GM19452 (cell line): ENCODE measurements around the gene SRRM5.
"Not testable (repeated sequence)": the region's sequence is repeated elsewhere in the genome, so short reads cannot be mapped to it uniquely, and the experiment has no call there.

Source experiments
- ATAC-seq: cut with Tn5 transposase; IDR thresholded peaks from one replicate; pipeline ENCODE4 v1.9.1; 2021; ENCODE audit not compliant: unreplicated experiment

The SRRM5 gene

DNA sequence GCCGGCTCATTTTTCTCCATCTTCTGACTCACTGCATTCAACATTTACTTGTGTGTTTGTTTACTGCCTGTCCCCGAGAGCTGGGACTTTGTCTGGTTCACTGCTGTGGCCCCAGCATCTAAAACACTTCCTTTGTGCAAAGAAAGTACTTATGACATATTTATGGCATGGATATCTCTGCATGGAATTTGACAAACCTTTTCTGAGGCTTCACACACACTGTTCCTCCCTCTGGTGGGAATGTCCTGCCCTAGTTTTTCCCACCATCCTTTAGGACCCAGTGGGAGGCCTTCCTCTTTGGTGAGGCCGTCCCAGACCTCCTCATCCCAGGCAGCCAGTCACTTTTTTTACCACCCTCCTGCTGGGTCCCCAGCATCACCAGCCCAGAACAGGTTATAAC, 1.4 kb upstream of the SRRM5 start:
- no peak for ATAC-seq

DNA sequence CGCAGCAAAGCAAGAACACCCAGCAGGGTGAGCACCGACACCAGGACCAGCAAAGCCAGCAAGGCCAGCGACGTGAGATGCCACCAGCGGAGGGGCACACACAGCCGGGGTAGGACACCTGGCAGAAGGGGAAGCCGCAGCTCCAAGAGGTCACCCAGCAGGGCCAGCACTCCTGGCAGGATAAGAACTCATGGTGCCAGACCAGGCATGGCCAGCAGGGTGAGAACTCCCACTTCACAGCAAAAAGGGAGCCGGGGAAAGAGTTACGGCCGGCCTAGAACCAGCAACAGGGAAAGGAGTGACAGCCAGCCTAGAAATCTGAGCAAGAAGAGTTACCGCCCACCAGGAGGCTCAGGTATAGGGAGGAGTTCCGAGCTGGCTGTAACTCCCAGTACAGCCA, 486 bp downstream of the SRRM5 start:
- no peak for ATAC-seq

DNA sequence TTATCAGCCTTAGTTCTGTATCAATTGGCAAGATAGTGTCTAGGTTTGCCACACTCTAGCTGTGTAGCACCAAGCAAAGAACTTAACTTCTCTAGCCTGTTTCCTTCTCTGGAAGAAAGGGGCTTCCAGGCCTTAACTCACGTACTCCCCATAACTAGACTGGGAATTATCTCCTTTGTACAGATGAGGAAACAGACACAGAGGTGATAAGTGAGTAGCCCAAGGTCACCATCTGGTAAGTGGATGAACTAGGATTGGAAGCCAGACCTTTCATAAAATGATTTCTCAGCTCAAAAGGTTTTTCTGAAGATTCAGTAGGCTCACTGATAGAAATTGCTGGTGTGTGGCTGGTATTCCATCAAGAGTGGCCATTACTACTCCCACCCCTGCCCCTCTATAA, 4.4 kb downstream of the SRRM5 start:
- no peak for ATAC-seq

DNA sequence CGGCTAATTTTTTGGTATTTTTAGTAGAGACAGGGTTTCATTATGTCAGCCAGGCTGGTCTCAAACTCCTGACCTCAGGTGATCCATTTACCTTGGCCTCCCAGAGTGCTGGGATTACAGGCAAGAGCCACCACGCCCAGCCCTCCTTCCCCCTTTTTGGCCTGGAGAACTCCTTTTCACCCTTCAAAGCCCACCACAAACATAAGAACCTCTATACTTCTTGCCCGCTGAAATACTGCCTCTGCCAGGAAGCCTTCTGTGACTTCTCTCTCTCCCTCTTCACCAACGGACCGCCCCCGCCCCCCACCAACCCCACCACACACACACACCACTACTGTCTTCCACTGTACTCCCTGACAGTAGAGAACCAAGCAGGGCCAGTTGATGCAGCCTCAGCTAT, 5.1 kb downstream of the SRRM5 start:
- ATAC-seq: no peak

DNA sequence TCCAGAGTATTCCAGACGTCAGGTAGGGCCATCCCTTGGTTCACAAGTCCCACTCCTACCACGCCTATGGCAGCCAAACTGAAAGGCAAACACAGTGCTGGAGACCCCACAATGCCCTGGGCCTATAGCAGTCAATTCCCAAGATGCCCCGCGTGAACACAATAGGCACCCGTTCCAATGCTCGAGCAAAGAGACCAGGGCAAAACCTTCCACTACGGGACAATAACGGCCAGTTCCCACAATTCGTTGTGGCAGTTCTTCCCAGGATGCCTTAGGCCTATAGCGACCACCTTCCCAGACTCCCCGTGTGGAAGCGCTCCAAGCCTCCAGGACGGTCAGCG, 7.0 kb downstream of the SRRM5 start:
- peak; percentile 27 for ATAC-seq

DNA sequence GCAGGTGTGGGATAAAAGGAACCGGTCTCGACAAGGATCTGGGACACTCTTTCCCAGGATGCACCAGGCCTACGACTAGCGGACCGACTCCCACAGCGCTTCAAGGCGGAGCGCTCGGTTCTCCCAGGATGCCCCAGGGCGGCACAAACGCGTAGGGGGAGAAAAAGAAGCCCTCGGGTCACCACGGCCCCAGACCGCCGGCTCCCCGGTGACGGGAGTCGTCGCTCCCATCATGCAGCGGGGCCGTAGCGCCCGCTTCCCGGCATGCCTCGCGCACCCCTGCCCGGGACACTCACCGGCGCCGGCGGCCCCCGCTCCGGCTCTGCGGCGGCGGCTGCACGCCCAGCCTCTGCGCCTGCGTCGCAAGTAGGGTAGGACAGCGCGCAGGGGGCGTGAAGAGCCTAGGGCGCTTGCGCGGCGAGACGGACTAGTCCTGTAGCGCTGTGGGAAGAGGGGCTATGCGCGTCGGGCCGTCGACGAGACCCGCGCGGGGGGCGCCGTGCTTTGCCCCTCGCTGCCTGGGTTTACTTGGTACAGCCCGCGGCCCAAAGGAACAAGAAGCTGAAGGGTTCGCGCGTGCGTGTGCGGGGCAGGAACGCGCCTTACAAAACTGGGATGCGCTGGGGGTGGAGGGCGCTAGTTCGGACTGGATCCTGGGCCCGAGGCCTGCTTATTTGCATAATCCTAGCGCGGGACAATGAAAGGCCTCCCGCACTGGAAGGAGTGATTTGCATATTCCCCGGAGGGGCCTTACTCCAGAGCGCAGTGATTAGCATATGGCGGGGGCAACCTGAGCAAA, 7.6 kb downstream of the SRRM5 start, which contains the start of gene ZNF428:
Gene ZNF428, minus strand, starts transcription at position 368 of the 799 bp plus-strand sequence. CDS start 5,325 bp downstream, outside the sequence.
- ATAC-seq: peak; percentile 85

DNA sequence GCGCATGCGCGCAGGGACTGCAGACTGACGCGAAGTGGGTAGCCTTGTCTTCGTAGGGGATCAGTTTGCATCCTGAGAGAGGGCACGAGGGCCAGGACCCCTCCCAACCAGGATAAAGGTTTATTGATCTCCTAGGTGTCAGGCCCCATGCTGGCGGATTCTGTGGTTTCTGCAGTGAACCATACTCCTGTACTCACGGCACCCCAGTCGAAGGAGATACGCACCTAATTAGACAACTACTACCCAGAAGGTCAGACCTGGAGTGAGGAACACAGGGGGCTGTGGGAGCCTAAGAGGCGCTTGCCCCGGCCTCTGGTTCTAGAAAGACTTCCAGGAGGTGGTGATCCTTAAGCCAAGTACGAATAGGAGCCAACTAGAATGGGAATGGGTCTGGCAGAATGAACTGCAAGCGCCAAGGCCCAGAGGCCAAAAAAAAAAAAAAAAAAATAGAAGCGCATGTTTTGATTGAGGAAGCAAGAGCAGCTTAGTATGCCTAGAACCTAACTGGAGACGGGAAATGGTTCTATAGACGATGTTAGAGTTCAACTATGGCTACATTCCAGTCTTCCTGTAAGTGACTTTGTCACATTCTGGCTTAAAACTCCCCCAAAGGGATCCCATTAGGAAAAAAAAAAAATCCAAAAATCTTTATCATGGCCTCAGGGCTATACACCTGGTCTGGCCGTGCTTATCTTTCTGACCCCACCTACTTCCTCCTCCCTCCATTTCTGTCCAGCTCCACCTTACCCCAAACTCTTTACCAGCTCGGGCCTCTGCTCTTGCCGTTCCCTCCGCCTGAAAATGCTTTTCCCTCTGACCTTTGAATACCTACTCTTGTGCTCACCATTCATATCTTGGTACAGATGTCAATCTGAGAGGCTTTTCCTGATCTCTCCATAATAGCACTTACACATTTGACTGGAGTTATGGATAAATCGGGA, 8.4 kb downstream of the SRRM5 start:
- ATAC-seq: no peak

DNA sequence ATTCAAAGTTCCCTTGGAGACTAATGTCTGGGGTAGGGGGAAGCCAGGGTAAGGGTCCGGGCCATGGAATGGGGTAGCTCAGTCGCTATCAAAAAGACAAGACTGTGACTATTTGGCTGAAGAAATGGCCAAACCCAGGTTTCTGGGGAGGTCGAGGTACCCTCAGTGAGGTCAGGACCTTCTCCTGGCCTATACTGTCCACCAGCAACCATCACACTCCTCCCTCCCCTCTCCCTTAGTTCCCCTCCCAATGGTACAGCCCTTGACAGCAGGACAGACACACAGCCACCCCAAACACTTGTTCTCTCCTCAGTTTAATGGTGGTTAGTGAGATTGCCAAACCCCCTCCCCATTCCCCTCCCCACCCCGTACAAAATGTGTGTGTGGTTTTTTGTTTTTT, 10.2 kb downstream of the SRRM5 start:
- no peak for ATAC-seq

DNA sequence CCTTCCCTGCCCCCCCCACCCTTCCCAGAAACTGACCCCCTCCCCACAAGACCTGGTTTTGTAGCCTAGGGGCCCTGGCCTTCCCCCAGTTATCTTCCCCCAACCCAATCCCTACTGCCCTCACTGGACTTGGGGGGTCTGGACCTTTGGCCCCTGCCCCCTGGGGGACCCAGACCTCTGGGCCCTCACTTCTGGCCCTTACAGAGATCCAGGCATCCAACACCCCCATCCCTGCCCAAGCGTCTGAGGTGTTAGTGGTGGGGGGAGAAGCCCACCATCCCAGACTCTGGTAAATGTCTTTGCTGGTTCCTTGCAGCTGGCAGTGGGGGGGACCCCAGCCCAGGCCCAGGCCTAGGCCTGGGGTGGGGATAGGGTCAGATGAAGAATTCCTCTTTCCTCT, 11.1 kb downstream of the SRRM5 start:
- ATAC-seq: no peak

DNA sequence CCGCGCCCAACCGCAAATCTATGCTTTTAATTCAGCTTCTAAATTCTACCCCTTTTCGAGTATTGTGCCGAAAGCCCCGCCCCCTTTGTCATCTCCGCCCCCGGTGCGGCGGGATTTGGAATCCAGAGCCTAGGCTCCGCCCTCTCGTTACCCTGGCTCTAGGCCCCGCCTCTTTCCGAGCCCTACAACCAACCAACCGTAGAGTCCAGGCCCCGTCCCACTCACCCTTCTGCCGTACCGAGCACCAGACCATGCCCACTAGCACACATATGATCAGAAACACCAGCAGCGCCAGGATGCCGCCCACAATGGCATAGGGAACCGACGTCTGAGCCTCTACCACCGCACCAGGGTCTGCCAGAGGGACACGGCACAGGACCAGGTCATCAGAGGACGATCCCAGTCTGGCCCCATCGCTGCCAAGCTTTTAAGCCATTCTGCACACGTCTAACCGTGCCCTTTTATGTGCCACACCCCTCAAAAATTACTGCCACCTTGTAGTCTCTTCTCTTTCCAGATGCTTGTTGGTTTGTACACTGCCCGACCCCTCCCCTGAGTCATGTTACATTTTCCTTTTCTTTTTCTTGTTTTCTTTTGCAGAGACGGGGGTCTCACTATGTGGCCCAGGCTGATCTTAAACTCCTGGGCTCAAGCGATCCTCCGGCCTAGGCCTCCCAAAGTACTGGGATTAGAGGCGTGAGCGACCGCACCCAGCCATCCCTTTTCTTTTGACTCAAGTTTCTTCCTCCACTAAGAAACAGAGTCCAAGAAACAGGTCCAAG, 12.2 kb downstream of the SRRM5 start:
- ATAC-seq: no peak

DNA sequence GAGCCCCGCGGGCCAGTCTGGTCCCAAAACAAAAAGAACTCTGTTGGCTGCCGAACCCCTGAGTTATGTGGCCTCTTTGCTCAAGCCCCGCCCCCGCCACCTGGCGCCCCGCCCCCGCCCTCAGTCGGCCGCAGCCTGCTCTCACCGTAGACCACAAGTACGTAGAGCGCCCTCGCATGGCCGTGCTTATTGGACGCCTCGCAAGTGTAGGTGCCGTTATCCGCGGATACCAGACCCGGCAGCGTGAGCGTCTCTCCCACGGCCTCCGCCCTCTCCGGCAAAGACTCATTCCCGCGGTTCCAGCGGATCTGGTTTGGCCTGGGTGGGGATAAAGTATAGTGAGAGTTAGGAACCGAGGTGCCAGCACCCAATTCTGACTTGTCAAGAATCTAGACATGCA, 13.0 kb downstream of the SRRM5 start:
- no peak for ATAC-seq

DNA sequence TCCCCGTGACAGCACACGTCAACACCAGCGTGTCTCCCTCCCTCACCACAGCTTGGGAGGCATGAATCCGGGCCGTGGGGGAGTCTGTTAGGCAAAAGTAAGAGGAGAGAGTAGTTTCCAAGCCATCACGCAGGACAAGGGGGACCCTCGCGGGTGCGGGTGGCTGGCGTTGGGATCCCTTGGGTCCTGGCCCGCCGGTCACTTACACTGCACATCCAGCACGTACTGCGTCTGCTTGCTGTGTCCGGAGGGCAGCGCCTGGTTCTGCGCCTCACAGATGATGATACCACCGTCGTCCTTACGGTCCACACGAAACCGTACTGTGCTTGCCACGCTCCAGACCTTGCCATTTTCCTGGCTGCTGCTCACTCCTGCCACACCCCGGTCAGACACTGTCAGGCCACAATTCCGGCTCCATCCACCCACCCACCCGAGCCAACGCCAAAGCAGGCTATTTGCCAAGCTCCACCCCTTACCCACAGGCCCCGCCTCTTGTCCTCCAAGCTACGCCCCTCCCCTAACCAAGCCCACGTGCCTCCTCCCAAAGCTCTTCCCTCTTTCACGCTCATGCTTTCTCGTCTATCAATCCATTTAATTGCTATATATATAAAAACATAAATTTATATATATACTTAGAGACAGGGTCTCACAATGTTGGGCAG, 14.2 kb downstream of the SRRM5 start:
- ATAC-seq: no peak

DNA sequence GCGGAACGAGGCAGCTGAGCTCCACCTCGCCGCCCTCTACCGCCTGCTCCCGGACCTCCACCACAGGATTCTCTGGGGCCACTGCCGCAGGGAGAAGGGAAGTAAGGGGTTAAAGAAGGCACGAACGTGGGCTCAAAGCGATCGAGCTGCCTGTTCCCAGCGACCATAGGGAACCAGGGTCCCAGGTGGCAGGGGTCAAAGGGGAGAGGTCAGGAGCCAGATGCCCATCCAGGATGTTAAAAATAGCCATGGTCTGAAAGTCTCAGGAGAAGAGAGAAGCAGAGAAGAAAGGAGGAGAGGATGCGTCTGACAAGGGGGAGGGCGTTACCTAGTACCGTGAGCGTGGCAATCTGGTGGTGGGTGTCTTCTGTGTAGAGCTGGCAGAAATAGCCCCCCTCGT, 14.9 kb downstream of the SRRM5 start:
- no peak for ATAC-seq

DNA sequence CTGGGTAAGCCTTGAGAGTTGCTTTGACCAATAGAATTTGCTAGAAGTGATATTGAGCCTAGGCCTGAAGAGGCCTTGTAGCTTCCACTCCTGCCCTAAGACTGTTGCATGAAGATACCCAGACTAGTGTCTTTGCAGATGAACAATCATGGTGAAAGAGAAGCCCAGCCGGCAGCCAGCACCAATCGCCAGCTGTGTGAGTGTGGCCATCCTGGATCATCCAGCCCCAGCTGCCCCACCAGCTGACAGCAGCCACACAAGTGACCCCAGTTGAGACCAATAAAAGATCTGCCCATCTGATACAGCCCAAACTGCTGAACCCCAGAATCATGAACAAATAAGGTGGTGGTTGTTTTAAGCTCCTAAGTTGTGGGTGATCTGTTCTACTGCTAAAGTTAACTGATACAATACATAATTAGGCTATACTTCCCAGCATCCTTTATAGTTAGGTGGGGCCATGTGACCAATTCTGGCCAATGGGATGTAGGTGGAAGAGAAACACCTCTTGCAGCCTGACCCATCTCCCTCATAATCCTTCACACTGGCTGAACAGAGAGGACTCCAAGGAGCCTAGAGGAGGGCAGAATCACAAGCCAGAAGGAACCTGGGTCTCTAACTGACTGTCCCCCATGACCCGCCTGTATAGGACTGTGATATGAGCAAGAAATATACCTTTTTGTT, 16.9 kb downstream of the SRRM5 start:
- ATAC-seq: no peak

DNA sequence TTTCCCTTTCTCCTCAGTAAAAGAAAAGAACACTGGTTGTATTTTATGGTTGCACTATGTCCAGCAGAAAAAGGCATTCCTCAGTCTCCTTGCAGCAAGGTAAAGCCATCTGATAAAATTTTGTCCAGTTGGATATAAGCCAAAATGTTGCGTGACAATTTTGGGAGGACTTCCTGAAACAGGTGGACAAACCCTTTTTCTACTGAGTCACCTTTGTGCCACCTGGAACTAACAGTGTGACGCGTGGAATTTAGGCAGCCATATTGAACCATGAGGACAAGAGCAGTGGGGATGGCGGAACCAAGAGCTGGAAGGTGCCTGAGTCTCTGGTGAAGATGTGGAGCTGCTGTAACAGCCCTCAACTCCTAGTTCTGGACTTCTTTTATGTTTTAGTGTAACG, 19.6 kb downstream of the SRRM5 start:
- ATAC-seq: no peak

DNA sequence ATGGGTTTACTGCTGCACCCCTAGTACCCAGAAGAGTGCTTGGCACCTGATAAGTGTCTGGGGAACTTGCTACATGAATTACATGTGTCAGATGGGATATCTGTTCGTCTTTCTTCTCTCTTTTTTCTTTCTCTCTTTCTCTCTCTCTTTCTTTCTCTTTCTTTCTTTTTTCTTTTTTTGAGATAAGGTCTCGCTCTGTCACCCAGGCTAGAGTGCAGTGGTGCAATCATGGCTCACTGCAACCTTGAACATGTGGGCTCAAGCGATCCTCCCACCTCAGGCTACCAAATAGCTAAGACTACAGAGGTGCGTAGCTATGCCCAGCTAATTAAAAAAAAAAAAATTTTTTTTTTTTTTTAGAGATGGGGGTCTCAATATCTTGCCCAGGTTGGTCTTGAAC, 21.6 kb downstream of the SRRM5 start:
- ATAC-seq: no peak

DNA sequence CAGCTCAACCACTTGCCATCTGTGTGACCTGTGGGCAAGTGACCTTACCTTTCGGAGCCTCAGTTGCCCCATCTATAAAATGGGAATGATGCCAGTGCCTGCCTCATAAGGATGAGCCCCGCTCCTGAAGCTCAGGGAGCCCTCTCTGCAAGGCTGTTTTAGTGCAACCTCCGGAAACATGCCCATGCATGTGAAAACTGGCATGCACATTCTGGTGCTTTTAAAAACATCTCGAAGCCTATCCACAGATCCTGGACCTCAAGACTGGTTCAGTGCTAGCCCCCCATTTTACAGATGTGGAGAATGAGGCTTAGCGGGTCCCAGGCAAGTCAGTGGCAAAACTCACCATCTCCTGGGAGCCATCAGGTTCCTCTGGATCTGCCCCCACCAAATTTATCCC, 22.2 kb downstream of the SRRM5 start:
- no peak for ATAC-seq

DNA sequence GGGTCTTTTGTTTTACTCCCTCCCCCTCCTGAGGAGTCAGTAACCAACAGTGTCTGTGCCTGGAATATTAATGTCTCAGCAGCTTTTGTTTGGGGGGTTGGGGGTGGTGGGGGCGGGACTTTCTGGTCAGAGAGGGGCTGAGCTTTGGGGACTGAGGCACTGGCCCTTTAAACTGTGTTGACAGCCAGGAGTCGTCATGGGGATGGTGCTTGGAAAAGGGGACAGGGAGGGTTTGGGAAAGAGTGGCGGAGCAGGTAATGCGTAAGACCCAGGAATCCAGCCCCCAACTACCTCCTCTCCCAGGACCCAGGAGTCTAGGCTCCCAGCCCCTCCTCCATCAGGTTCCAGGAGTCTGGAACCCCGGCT, 22.6 kb downstream of the SRRM5 start:
- ATAC-seq: no peak

DNA sequence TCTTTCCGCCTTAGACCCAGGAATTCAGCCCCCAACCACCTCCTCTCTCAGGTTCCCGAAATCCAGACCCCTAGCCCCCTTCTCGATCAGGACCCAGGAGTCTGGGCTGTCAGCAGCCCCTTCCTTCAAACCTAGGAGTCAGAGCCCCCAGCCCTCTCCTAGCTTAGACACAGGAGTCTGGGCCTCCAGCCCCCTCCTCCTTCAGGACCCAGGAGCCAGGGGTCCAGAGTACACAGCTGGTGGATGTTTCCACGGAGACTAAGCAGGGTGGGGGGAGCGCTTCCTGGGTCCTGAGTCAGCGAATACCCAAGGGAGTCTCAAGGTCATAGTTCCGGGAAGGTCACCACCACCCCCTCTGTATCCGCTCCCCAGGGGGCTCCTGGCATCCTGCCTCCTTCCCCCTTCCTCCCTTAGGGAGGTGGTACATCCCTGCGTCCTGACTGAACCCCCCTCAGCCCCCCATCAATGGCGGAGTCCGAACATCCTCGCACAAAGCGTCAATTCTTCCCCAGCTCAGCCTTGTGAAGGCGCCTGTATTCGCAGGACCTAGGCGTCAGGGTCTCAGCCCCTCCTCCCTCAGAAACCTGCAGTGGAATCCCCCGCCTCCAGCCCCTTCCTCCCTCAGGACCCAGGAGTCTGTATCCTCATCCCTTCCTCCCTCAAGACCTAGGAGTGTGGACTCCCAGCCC, 23.1 kb downstream of the SRRM5 start:
- ATAC-seq: no peak

DNA sequence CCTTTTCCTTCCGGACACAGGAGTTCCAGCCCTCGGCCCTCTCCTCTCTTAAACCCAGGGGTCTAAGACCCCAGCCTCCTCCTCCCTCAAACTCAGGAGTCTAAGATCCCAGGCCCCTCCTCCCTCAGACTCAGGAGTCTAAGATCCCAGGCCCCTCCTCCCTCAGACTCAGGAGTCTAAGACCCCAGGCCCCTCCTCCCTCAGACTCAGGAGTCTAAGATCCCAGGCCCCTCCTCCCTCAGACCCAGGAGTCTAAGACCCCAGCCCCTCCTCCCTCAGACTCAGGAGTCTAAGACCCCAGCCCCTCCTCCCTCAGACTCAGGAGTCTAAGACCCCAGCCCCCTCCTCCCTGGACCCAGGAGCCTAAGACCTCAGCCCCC, 23.7 kb downstream of the SRRM5 start:
- ATAC-seq: not testable (repeated sequence)
